Stimulated activated CD4-positive, alpha-beta T cell treated with anti-CD3 and anti-CD28 coated beads, Interleukin-4, amount 100 ng/mL, for 1 hour (primary cell): Measurements from ENCODE around the gene DCTPP1.

Source experiments
- DNase-seq: peaks from one replicate; pipeline ENCODE4 v3.0.0-alpha.2; 2020

Gene DCTPP1

GRCh38 chr16:30446203-30446595, 16.4 kb upstream of the DCTPP1 start:
- DNase-seq, result no peak

- DNase-seq, result peak; percentile 96
Observed at GRCh38 chr16:30445408-30446202, 15.8 kb upstream of the DCTPP1 start, which contains the start of gene SEPHS2. TSS of gene SEPHS2 (minus strand) at chr16:30445874. CDS start at chr16:30445727, 147 bp downstream.

GRCh38 chr16:30445149-30445407, 15.2 kb upstream of the DCTPP1 start:
- no peak for DNase-seq

GRCh38 chr16:30444231-30445148, 14.7 kb upstream of the DCTPP1 start:
- DNase-seq, result no peak

- no peak for DNase-seq
Observed at GRCh38 chr16:30443631-30444030, 13.8 kb upstream of the DCTPP1 start.

GRCh38 chr16:30439720-30440348, 10.0 kb upstream of the DCTPP1 start:
- DNase-seq, result no peak

GRCh38 chr16:30438835-30439234, 9.0 kb upstream of the DCTPP1 start:
- no peak for DNase-seq

- no peak for DNase-seq
Observed at GRCh38 chr16:30437511-30438046, 7.7 kb upstream of the DCTPP1 start.

- DNase-seq, result peak; percentile 28
Observed at GRCh38 chr16:30434852-30435251, 5.0 kb upstream of the DCTPP1 start.

- DNase-seq, result peak; percentile 26
Observed at GRCh38 chr16:30430428-30430970, 669 bp upstream of the DCTPP1 start.

- no peak for DNase-seq
Observed at GRCh38 chr16:30429418-30429677, 482 bp downstream of the DCTPP1 start.

- no peak for DNase-seq
Observed at GRCh38 chr16:30428055-30428454, 1.8 kb downstream of the DCTPP1 start.

GRCh38 chr16:30421010-30421409, 8.8 kb downstream of the DCTPP1 start:
- DNase-seq, result no peak

GRCh38 chr16:30418350-30419181, 11.3 kb downstream of the DCTPP1 start:
- no peak for DNase-seq

GRCh38 chr16:30417529-30418349, 12.1 kb downstream of the DCTPP1 start:
- peak; percentile 88 for DNase-seq

GRCh38 chr16:30416624-30417528, 13.0 kb downstream of the DCTPP1 start:
- DNase-seq, result no peak

- no peak for DNase-seq
Observed at GRCh38 chr16:30416047-30416603, 13.7 kb downstream of the DCTPP1 start.

GRCh38 chr16:30414159-30414558, 15.7 kb downstream of the DCTPP1 start:
- no peak for DNase-seq

- DNase-seq, result no peak
Observed at GRCh38 chr16:30413112-30413806, 16.6 kb downstream of the DCTPP1 start.
